GM20000 (cell line): ENCODE measurements around the gene RAMP2.
"Not testable (repeated sequence)": the region's sequence is repeated elsewhere in the genome, so short reads cannot be mapped to it uniquely, and the experiment has no call there.

ENCODE experiments used
- DNase-seq: peaks from one replicate; pipeline ENCODE4 v3.0.0; 2012; ENCODE audit warnings: low spot score
- TF ChIP-seq, protein P1 (sequence below): IDR thresholded peaks from 2 replicates; pipeline ENCODE4 v1.5.1; 2012; ENCODE audit warnings: mild to moderate bottlenecking, control low read depth; ENCODE audit errors: extremely low read depth, missing control alignments

The RAMP2 gene

DNA sequence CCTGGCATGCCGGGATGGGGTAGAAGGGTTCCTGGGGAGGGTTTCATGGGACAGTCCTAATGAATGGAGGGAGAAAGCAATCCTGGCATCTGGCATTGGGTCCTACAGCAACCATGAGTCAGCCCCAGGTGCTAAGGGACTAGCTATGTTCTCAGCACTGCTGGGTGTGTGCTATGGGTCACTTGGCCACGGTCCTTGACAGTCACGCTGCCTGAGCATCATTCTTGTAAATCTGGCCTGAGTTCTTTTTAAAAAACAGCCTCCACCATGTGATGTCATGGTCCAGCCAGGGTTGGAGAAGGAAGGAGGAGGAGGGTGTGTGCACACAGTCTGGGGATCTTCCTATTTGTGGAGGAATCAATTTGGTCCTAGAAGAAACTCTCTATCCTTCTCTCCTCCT is 6.2 kb upstream of the RAMP2 start:
- no peak for DNase-seq
- TF ChIP-seq, protein P1, sequence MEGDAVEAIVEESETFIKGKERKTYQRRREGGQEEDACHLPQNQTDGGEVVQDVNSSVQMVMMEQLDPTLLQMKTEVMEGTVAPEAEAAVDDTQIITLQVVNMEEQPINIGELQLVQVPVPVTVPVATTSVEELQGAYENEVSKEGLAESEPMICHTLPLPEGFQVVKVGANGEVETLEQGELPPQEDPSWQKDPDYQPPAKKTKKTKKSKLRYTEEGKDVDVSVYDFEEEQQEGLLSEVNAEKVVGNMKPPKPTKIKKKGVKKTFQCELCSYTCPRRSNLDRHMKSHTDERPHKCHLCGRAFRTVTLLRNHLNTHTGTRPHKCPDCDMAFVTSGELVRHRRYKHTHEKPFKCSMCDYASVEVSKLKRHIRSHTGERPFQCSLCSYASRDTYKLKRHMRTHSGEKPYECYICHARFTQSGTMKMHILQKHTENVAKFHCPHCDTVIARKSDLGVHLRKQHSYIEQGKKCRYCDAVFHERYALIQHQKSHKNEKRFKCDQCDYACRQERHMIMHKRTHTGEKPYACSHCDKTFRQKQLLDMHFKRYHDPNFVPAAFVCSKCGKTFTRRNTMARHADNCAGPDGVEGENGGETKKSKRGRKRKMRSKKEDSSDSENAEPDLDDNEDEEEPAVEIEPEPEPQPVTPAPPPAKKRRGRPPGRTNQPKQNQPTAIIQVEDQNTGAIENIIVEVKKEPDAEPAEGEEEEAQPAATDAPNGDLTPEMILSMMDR, result no peak

GRCh38 chr17:42759982-42760651 is 910 bp upstream of the RAMP2 start:
- TF ChIP-seq, protein P1, result no peak
- DNase-seq, result peak; percentile 68

DNA sequence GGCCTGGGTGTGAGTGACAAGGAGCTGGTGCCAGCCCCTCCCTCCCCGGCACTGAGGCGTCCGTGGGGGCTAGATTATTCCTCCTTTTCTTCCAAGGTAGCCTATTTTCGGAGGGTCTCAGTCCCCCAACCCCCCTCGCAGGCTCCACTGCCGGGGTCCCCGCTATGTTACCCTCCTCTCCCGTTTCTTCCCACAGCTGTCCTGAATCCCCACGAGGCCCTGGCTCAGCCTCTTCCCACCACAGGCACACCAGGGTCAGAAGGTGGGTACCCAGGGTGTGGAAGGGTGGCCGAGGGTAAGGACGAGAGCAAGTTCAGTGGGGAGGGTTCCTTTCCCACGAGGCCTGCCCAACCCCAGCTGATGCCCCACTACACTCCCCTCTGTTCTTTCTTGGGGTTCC is 611 bp downstream of the RAMP2 start:
- TF ChIP-seq, protein P1, result no peak
- DNase-seq, result no peak

- DNase-seq, result no peak
- TF ChIP-seq, protein P1, result no peak
Measured at GRCh38 chr17:42766124-42766523, 5.1 kb downstream of the RAMP2 start.

- TF ChIP-seq, protein P1, result no peak
Measured at GRCh38 chr17:42767512-42767911, 6.5 kb downstream of the RAMP2 start.

GRCh38 chr17:42768006-42768405 is 7.0 kb downstream of the RAMP2 start:
- DNase-seq, result not testable (repeated sequence)

More at GRCh38 chr17:42767512-42767911, 6.5 kb downstream of the RAMP2 start:
- DNase-seq, result no peak

GRCh38 chr17:42769964-42770363 is 8.9 kb downstream of the RAMP2 start:
- not testable (repeated sequence) for DNase-seq

- TF ChIP-seq, protein P1, result no peak
- no peak for DNase-seq
Measured at GRCh38 chr17:42772945-42773289, 11.9 kb downstream of the RAMP2 start.
